ENCODE measurements around the gene CABYR. TPM values are rescaled to one million over a fixed set of nuclear protein-coding genes. Genes with fewer than 3 reads are reported as not detected.

Gene CABYR
- total RNA-seq, 4 donors from 2014 or later, result 3.7 to 4.4 TPM; not detected in 2

- WGBS, 2 donors, result 87 to 92% methylated on average over 2 of the region's 2 CpGs
- H3K27ac ChIP-seq, result no peak overlapping the region
- no peaks in the 10 kb centered on the region for H3K36me3 ChIP-seq
- no peaks in the 10 kb centered on the region for H3K9me3 ChIP-seq
- H3K4me3 ChIP-seq (replicated peaks in 1 of 3), result no peak overlapping the region
- no peak for TF ChIP-seq POLR2A (IDR thresholded peaks at IDR 0.05)
- no peak for TF ChIP-seq CTCF (IDR thresholded peaks at IDR 0.05)
- intact Hi-C loops (cut with DNase I), result loop anchor here (10.0 kb wide), 1 partner anchor 83 kb away; no protein-coding TSS in a partner anchor
- DNase-seq, result no peak
- no peaks in the 10 kb centered on the region for H3K27me3 ChIP-seq
- H3K4me1 ChIP-seq, result no peaks in the 10 kb centered on the region
Observed at GRCh38 chr18:24181806-24182205, 42.9 kb downstream of the CABYR start.

- no peaks in the 10 kb centered on the region for H3K4me1 ChIP-seq
- H3K27me3 ChIP-seq, result no peaks in the 10 kb centered on the region
- intact Hi-C loops (cut with DNase I), result loop anchor here (10.0 kb wide), 1 partner anchor 79 kb away; no protein-coding TSS in a partner anchor
- no peaks in the 10 kb centered on the region for H3K9me3 ChIP-seq
- WGBS, 2 donors, result 97 to 99% methylated on average over 7 of the region's 7 CpGs
- TF ChIP-seq POLR2A (IDR thresholded peaks at IDR 0.05) (no peak), CTCF (IDR thresholded peaks at IDR 0.05) (no peak)
- no peak overlapping the region for H3K27ac ChIP-seq
- H3K4me3 ChIP-seq (replicated peaks in 1 of 3), result no peak overlapping the region
- H3K36me3 ChIP-seq, result no peaks in the 10 kb centered on the region
- DNase-seq, result no peak
Observed at GRCh38 chr18:24185805-24186204, 46.9 kb downstream of the CABYR start.

GRCh38 chr18:24187049-24187448 lies 48.2 kb downstream of the CABYR start:
- intact Hi-C loops (cut with DNase I), result loop anchor here (10.0 kb wide), 1 partner anchor 78 kb away; no protein-coding TSS in a partner anchor
- WGBS, 2 donors, result 90 to 95% methylated on average over 5 of the region's 5 CpGs

GRCh38 chr18:24187689-24188088 lies 48.8 kb downstream of the CABYR start:
- intact Hi-C loops (cut with DNase I), result loop anchor here (10.0 kb wide), 1 partner anchor 77 kb away; no protein-coding TSS in a partner anchor
- Histone ChIP-seq H3K4me3 (replicated peaks in 1 of 3) (no peak overlapping the region), H3K9me3 (no peaks in the 10 kb centered on the region), H3K4me1 (no peaks in the 10 kb centered on the region), H3K27ac (no peak overlapping the region), H3K36me3 (no peaks in the 10 kb centered on the region), H3K27me3 (no peaks in the 10 kb centered on the region)
- WGBS, 2 donors, result 83 to 94% methylated on average over 1 of the region's 1 CpG
- TF ChIP-seq POLR2A (IDR thresholded peaks at IDR 0.05), result no peak
- TF ChIP-seq CTCF (IDR thresholded peaks at IDR 0.05), result no peak
- DNase-seq, result no peak

More at GRCh38 chr18:24187049-24187448, 48.2 kb downstream of the CABYR start:
- H3K27me3 ChIP-seq, result no peaks in the 10 kb centered on the region
- H3K4me1 ChIP-seq, result no peaks in the 10 kb centered on the region
- TF ChIP-seq POLR2A (IDR thresholded peaks at IDR 0.05) (no peak), CTCF (IDR thresholded peaks at IDR 0.05) (no peak)
- no peak overlapping the region for H3K4me3 ChIP-seq (replicated peaks in 1 of 3)
- H3K27ac ChIP-seq, result no peak overlapping the region
- DNase-seq, result no peak
- H3K36me3 ChIP-seq, result no peaks in the 10 kb centered on the region
- H3K9me3 ChIP-seq, result no peaks in the 10 kb centered on the region

GRCh38 chr18:24188120-24188519 lies 49.3 kb downstream of the CABYR start:
- WGBS, 2 donors, result 84 to 88% methylated on average over 5 of the region's 5 CpGs
- H3K27ac ChIP-seq, result no peak overlapping the region
- no peak overlapping the region for H3K4me3 ChIP-seq (replicated peaks in 1 of 3)
- no peaks in the 10 kb centered on the region for H3K4me1 ChIP-seq
- DNase-seq, result no peak
- no peaks in the 10 kb centered on the region for H3K27me3 ChIP-seq
- no peaks in the 10 kb centered on the region for H3K9me3 ChIP-seq
- TF ChIP-seq POLR2A (IDR thresholded peaks at IDR 0.05) (no peak), CTCF (IDR thresholded peaks at IDR 0.05) (no peak)
- H3K36me3 ChIP-seq, result no peaks in the 10 kb centered on the region
- intact Hi-C loops (cut with DNase I), result loop anchor here (10.0 kb wide), 1 partner anchor 77 kb away; no protein-coding TSS in a partner anchor
